Bronchial smooth muscle cell (primary cell): Measurements from ENCODE around the gene ENGASE. TPM values are rescaled to one million over a fixed set of nuclear protein-coding genes. Genes with fewer than 3 reads are reported as not detected.

Experiments
- total RNA-seq: library from RNA; depleted of rRNA; stranded (reverse); fragments of >200 nt; gene quantifications from 2 replicates; pipeline ENCODE4 v1.2.1, GENCODE V29; 2014

The ENGASE gene
- total RNA-seq: 9.9 and 10.1 TPM in 2 replicates

GRCh38 chr17:79074649-79075445 lies at the start of gene ENGASE:
ENGASE (plus strand) TSS chr17:79074824; CDS start chr17:79074945, 121 bp downstream.

Other genes starting within 250 kb of the ENGASE start
- gene USP36, start 234.0 kb upstream of the ENGASE start, total RNA-seq: 10.6 and 13.5 TPM in 2 replicates
- 2.2 and 2.8 TPM in 2 replicates for gene CEP295NL, start 171.6 kb upstream of the ENGASE start, total RNA-seq
- gene TIMP2, start 149.4 kb upstream of the ENGASE start, total RNA-seq: 76.0 and 124 TPM in 2 replicates
- gene LGALS3BP, start 94.9 kb upstream of the ENGASE start, total RNA-seq: 214 and 366 TPM in 2 replicates
- gene CANT1, start 65.1 kb upstream of the ENGASE start, total RNA-seq: 31.8 and 33.7 TPM in 2 replicates
- gene C1QTNF1, start 50.7 kb upstream of the ENGASE start, total RNA-seq: 4.7 and 5.4 TPM in 2 replicates